ENCODE data around the gene IKBKE.

The IKBKE gene

DNA sequence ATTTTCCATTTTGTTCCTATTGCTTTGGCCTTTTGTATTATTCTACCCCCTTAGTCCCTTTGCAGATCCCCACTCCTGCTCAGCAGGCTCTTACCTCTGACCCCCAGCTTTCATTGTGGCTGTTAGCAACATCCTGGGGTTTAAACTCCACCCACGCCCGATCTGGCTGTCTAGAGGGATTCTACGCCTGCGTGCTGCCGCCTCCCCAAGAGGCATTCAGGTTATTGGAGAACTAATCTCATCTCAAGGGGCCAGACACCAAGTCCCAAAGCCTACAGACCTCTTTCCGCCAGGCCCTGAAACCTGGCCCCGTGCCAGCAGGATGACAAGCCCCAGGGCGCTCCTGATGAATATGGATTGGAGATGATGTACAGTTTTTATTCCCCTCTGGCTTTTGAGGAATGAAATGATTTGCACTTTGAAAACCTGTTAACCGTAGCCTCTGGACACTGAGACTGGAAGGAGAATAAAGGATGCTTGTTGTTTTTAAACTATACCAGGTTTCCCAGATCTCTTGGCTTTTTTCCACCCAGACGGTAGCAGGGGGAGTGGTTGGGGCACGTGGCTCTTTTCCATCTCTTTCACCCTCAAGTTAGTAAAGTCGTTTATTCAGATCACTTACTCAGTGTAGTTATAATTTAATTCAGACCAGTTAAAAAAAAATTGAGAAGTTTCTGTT, 14.5 kb upstream of the IKBKE start:
- DNase-seq = peak; percentile 97 to 99

DNA sequence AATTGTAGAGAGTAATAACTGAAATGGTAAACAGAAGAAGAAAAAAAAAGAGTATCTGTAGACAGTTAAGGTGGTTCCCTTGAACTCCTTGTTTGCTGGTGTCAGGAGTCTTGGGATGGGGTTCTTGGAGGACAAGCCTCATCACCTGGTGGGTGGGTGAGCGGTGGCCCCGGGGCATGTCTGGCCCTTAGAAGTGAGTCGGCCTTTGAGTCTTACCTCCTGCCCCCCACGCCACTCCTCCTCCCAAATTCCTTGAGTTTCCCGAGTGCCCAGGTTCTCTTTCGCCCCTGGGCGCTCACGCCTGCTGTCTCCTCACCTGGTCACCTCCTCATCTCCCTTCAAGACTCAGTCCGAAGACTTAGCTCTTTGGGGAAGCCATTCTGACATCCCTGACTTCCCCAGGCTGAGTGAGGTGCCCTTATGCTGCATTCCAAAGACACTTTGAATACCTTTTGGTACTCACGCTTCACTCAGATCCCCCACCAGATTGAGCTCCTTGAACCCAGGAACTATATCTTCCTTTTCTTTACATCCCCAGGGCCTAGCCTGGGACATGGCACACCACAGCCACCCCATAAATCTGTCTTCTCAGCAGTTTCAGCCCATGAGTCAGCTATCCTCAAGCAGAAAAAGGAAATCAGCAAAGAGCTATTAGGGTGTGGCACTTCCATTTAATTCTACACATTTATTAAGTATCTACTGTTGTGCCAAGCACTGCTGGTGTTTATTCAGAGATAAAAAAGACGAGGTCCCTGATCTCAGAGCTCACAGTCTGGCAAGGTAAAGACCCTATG, 13.5 kb upstream of the IKBKE start:
- DNase-seq = no peak

DNA sequence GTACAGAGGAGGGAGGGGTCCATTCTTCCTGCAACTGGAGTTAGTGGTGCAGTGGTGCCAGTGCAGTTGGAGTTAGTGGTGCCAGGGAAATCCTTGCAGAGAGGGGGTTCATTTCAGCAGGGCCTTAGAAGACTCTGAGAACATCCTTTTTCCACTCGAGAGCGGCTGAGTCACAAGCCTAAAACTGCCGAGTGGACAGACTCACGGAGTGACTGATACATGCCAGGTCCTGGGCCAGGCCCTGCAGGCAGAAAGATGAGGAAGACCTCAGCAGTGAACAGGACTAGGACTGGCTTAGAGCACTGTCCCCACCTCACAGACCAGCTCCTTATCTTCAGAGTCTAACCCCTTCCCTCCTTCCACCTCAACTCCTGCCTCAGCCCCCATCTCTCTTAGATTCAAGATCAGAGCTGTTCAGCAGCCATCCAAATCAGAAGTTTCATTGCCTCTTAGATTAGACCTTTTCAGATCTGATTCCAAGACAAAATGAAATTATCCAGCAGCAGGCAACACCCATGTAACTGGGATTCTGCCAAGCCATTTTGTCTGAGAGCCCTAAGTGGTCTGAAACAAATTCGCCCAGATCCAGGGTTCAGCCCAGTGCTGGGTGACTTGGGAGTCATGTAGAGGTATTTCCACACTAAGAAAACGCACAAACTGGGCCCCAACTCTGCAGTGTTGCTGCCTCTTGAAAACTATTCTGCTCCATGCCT, 12.7 kb upstream of the IKBKE start:
- DNase-seq = no peak

DNA sequence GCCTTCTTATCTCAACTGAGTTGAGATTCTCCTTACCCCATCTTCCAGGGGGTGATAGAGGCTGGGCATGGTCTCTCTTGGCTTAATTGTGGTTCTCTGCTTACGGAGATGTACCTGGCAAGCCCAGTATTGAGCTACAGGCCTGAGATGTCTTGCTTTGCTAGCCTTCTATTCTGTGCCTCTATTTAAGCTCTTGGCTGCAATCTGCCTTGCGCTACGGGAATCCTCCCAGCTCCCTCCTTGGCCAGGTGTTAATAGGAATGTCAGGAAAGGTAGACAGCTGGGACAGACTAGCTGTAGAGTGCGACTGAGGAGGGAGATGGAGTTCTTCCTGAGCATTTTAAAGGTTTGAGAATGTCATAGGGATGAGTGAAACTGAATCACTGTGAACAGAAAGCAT, 10.6 kb upstream of the IKBKE start:
- no peak for DNase-seq

DNA sequence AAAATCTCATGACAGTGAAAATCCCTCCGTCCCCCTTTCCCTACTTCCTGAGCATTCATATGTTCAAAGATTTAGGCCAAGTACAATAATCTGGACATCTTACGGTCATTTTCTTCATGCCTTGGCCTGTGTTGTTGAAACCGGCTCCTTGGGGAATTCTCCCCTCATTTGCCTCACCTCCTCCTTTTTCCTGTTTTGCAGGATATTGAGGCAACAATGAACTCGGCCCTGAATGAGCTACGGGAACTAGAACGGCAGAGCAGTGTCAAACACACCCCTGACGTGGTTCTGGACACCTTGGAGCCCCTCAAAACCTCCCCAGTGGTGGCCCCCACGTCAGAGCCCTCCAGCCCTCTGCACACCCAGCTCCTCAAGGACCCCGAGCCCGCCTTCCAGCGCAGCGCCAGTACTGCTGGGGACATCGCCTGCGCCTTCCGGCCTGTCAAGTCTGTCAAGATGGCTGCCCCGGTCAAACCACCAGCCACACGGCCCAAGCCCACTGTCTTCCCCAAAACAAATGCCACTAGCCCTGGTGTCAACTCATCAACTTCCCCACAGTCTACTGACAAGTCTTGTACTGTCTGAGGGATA, 9.3 kb upstream of the IKBKE start:
- no peak for DNase-seq

DNA sequence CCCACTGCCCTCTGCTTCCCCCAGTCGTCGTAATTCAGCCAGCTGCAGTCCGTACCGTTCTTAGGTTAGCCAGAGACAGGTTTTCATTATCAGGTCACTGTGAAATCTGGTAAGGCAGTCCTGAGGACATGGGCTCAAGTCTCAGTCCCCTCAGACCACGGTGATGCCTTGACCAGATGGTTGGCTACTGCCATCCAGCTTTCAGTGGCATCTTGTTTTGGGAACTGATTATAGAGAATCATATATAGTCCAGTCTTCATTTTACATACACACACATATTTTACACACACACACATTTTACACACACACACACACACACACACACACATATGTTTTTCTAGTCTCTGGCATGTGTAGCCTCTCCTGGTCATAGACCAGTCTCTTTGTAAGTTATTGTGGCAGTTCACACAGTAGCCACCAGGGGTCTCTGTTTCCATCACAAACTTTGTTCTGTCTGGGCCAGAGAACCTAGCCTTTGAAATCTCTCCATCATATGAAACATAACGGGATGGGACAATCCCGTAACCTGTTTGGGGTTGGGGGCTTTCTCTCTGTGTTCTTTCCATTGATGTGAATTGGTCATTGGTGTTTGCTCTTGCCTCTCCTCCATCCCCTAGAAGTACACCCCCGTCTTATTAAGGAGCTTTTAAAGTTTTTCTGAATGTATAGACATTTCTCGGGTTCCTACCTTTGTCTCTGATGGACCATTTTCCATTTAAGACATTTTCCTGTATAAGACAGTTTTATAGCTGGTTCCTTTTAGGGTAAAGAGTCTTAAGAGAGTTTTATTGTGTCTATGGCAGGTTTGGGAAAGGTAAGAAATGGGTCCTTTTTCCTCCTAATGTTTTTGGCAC, 8.4 kb upstream of the IKBKE start:
- peak; percentile 67 to 85 for DNase-seq

DNA sequence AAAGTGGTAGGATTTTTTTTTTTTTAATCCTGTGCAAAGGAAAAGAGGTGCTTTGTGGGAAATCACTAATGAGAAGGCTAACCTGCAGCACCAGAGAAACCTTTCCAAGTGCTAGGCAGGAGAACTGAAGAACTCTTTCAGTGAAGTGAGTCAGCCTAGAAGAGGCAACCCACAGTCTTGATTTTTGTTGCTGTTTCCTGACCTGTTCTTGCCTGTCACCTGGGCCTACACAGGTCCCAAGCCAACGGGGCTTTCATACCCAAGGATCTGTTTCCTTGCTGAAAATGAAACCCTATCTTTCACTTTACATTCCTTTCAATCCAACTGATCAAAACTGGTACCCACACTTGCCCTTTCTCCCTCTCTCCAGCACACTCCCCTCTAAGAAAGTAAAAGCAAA, 7.1 kb upstream of the IKBKE start:
- DNase-seq = no peak

DNA sequence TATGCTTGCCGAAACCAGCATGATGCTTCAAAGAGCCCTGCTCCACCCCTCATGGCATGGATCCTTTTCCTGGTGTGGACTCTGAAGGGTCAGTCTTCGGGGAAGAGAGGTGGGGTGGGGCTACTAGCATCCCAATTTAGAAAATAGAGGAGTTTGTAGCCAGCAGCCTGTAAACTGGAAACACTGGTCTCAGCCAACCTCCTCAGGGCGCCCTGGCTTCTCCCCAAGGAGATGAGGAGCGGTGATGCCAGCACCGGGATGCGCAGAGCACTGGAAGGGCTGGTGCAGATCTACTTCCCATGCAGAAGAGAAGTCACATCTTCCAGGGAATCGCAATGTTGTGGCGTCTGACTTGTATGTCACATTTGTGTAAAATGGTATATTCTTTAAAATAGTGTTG, 6.4 kb upstream of the IKBKE start:
- no peak for DNase-seq

DNA sequence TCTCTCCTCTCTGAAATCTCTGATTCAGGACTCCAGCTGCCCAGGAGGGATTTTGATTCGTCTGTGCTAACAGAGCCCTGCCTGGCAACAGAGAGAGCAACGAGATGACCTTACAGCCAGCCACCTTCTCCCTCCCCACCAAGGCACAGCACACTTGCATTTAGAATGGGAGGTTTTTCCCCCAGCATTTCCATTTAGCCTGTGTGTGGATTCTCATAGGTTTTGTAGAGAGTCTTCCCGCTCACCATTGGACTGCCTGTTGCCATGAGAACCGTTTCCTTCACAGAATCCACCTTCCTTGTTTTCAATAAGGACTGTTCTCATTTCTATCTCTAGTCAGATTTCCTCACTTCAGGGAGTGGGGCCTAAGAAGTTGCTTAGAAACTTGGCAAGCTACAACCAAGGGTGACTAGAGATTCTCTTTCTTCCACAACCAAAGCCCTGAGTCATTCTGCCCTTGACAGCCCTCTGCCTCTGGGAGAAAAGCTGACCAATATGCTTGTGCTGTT, 5.8 kb upstream of the IKBKE start:
- DNase-seq = no peak

DNA sequence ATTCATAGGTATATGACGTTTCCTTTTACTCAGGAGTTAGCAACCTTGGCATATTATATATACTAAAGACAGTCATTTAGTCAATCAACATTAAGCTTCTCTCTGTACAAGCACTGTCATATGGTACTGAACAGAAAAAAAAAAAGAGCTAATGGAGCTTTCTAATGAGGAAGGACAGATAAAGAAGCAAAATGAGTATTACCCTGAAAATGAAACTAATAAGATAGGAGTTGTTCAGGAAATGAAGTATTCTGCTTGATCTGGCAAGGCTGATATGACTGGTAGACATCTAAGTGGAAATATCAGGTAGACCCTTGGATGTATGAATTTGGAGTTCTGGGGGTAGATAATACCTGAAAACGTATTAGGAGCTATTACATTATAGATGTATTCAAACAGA, 4.3 kb upstream of the IKBKE start:
- DNase-seq = no peak

DNA sequence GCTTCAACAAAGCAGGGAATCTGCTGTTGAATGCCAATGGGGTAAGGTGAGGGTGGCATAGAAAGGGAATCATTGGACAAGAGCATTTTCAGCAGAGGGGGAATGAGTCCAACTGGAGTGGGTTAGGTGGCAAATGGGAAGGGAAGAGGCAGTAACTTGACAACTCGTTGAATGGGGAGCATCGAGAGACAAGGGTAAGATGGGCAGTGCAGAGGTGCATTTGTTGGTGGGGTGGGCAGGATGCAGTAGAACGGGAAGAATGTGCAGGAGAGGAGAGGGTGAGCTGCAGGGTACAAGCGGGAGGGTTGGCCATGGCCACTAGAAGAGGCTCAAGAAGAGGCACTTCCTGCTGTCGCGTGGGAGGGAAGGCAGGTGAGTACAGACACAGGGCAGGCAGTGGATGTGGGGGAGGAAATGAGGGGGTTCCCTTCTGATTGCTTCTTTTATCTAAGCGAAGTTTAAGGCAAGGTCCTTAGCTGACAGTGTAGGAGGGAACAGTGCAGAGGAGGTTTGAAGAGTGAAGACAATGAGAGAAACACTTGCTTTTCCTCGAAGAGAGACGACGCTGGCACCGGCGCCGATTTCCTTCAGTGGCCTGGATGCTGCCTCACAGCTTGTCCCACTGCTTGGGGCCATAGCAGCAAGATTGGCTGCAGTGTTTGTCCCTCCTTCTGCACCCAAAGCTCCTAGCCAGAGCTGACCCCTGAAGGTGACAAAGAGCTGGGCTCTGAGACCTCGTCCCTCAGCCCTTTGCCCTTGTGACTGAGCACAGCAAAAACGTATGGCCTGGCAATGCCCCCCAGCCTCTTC, 3.2 kb upstream of the IKBKE start:
- no peak for DNase-seq

DNA sequence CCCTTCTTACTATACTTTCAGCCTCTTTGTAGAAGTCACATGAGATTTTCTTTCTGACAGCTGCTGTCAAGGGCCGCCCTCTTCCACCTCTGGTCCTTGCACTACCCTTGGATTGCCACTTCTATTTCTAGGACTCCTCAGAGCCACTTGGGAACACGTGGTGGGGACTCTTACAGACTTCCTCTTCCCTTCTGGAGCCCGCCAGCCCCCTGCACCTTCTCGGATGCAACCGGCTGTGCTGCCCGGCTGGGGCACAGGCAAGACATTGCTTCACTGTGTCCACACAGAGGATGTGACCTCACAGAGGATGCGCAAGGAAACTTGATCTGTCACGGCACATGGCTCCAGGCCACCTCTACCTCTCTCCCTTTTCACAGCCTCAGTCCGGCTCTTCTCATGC, 2.4 kb upstream of the IKBKE start:
- DNase-seq = peak; percentile 49 to 62

DNA sequence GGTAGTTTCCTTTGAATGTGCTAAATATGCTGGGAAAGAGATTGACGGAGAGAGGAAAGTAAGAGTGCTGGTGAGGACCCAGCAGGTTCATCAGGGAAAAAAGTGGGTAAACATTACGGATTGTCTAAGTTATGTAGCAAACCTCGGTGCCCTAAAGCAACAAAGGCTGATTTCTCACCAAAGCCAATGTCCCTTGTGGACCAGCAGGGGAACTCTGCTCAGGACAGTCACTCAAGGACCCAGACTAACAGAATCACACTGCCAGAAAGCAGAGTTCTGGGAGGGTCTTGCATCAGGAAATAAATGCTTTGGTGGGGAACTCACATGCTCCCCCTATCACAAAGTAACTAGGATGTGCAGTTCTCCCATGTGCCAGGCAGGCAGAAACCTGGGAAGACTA, 1.7 kb upstream of the IKBKE start:
- DNase-seq = no peak

DNA sequence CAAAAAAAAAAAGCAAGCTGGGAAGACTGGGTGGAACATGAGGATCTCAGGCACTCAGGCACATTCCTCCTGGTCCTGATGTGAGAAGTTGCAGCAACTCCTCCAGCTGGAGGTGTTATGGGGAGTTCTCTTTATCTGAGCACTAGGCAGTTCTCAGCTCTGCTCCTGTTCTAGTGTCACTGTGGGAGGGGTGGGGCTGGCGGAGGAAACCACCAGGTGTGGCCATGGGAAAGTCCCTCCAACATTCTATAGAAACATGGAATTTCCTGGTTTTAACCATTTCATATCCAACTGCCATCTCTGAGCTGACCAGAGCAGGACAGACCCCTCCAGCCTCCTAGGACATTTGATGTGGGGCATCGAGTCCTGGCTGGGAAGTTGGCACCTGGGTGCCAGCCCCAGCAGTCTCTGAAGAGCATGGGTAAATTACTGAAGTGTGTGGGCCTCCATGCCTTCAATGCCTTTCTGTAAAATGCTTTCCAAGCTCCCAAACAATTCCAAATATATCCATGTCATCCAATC, 804 bp upstream of the IKBKE start:
- DNase-seq = no peak

DNA sequence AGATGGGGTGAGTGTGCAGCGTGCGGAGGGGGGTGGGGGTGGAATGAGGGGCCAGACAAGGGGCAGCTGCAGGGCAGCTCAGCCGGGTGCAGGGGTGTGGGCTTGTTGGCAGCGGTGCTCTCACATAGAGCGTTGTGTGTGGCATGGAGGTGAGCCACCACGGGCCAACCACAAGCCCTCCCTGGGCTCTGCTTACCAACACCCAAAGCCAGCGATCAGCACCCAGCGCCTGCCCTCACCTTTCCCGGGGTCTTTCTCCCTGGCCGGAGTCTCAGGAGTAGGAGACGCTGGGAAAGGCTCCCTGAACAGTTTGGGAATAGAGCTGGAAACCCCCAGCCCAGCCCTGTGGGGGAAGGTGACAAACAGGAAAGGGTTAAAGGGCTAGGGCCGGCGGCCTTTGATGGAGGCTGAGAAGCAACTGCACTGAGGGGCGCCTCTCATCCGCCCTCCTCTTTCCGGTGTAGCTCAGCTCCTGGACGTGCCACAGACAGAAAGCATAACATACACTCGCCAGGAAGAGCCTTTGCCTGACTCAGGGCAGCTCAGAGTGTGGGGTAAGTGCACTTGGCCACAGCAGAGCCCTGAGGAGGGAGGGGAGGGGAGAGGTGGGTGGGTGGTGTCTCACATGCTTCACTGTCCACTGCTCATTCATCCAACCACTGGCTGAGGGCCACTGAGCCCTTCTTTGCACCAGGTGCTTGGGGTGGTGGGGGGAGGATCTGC, 577 bp downstream of the IKBKE start:
- DNase-seq = no peak

DNA sequence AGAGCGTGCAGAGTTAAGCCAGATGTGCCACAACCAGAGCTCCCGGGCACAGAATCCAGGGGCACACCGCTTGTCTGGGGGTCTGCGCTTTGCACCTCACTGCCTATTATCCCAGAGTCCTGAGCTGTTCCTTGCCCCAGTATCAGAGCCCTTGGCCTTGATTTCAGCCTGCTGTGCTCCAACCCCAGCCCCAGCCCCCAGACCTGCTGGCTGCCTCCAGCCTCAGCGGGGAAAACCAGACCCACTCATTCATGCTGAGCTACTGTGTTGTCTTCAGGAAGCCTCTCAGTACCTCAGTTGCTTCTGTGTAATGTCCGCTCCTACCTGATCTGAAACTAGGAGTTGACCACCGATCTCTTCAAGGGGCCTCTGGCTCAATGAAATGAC, 1.1 kb downstream of the IKBKE start:
- DNase-seq = no peak

DNA sequence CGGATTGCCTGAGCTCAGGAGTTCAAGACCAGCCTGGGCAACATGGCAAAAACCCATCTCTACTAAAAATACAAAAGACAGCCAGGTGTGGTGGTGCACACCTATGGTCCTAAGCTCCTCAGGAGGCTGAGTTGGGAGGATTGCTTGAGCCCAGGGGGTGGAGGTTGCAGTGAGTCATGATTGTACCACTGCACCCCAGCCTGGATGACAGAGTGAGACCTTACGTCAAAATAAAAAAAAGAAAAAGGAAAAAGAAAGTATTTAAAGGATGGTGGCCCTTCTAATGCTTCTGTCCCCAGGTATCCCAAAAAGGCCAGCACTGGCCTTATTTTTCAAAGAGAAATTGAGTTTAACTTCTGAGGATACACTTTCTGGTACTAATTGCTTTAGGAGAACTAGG, 1.7 kb downstream of the IKBKE start:
- DNase-seq = no peak

DNA sequence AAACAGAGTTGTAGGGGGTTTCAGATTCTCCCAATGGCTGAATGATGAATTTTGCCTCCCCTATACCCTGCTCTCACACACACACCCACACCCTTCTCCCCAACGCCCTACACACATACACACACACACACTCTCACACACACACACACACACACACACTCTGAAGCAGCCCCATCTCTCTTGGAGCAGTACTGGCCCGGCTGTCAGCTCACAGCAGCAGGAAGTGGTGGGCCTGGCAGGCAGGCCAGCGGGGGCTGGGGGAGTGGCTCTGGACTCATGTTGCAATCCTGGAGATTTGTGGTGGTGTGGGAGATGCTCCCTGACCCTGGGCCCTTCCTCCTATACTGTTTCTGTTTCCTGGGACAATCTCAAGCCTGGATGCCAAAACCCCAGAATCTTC, 2.2 kb downstream of the IKBKE start:
- DNase-seq = no peak

DNA sequence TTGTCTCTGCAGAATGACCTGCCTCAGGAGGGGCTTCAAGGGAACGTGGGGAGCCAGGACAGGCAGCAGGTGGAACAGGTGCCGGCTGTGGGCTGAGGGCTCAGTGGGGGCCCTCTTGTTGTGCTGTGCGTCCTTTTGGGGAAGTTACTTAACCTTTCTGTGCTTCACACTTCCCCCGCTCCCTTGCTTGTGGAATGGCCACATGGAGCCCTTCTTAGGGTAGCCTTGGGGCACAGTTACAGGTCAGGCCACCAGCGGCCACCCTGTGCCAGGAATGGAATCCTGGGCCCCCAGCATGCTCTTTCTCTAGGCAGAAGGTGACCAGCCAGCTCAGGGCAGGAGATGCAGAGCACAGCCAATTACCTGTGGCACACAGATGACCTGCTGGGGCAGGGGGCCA, 2.6 kb downstream of the IKBKE start:
- DNase-seq = no peak

DNA sequence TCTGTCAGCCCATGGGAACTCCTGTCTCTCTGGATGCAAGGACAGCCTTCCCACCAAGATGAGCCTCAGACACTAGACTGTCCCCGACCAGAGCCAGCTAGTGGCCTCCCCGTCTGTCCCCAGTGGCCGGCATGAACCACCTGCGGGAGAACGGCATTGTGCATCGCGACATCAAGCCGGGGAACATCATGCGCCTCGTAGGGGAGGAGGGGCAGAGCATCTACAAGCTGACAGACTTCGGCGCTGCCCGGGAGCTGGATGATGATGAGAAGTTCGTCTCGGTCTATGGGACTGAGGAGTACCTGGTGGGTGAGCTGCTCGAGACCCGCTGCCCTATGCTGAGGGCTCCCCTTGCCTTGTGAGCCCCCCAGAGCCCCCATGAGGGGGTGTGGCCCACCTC, 5.8 kb downstream of the IKBKE start:
- no peak for DNase-seq

DNA sequence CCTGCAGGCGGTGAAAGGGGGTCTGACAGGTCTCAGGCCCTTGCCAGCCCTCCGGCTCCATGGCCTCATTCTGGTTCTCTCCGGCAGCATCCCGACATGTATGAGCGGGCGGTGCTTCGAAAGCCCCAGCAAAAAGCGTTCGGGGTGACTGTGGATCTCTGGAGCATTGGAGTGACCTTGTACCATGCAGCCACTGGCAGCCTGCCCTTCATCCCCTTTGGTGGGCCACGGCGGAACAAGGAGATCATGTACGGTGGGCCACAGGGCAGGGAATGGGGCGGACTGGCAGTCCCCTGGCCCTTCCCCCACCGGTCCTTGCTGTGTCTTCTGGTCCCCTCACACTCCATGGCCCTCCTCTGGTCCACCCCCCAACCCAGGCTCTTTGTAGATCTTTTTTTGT, 6.3 kb downstream of the IKBKE start:
- DNase-seq = no peak
